Endothelial cell of umbilical vein (primary cell): ENCODE results near the gene PGP. TPM values are rescaled to one million over a fixed set of nuclear protein-coding genes. Genes with fewer than 3 reads are reported as not detected.

Source experiments
- BruUV-seq: library from RNA; stranded (reverse); fragments of 400-500 nt; replicated peaks from 2 replicates; lab custom pipeline; 2021; lab: Mats Ljungman, UMichigan
- CTCF ChIA-PET: fragments of 300-600, 350-600 bp; sonication (Branson Sonifier 250); formaldehyde crosslinking; loops from one replicate; lab custom pipeline; 2021; ENCODE audit warnings: antibody characterized with exemption, inconsistent platforms; lab: Charles Lee
- POLR2A ChIA-PET: fragments of 300-600, 350-600 bp; sonication (Branson Sonifier 250); formaldehyde crosslinking; loops from one replicate; lab custom pipeline; 2021; ENCODE audit warnings: antibody characterized with exemption, inconsistent platforms; lab: Charles Lee
- DNase-seq: peaks from one replicate; pipeline ENCODE4 v3.0.0-alpha.2; 2011; ENCODE audit warnings: low read depth, low spot score
- FAIRE-seq: peaks from 2 replicates; lab custom pipeline; 2011; peaks lifted over from hg19 to GRCh38; lab: Jason Lieb, UNC
- H2AFZ ChIP-seq: 2 replicates; pipeline ENCODE4 v1.6.0; 2012; ENCODE audit warnings: low read depth, low read length, control low read depth, inconsistent platforms
- H3K27ac ChIP-seq: 2 replicates; pipeline ENCODE4 v1.5.1; 2011; ENCODE audit warnings: low read depth, mild to moderate bottlenecking, control low read depth, low read length, moderate library complexity; ENCODE audit not compliant: insufficient read depth
- H3K27me3 ChIP-seq, 2 experiments: 2 replicates each; pipeline versions ENCODE4 v1.6.0 to v1.6.1; 2011; ENCODE audit warnings: low read length in 2 of 2, mixed read lengths in 1 of 2; ENCODE audit not compliant: control insufficient read depth in 2 of 2, insufficient read depth in 2 of 2
- H3K36me3 ChIP-seq, 2 experiments: 2 replicates in 1 of 2; 3 replicates in 1 of 2; pipeline ENCODE4 v1.5.1; 2011; ENCODE audit warnings: low read length in 2 of 2, mild to moderate bottlenecking in 1 of 2, moderate library complexity in 1 of 2; ENCODE audit not compliant: control insufficient read depth in 2 of 2, insufficient read depth in 2 of 2; ENCODE audit errors: extremely low read depth in 1 of 2
- H3K4me1 ChIP-seq: 3 replicates; pipeline ENCODE4 v1.5.1; 2011; ENCODE audit warnings: mild to moderate bottlenecking, low read length; ENCODE audit not compliant: control insufficient read depth, insufficient read depth; ENCODE audit errors: extremely low read depth
- H3K4me2 ChIP-seq: 2 replicates; pipeline ENCODE4 v1.6.1; 2011; ENCODE audit warnings: low read length, control low read depth, mixed read lengths; ENCODE audit not compliant: insufficient read depth
- H3K4me3 ChIP-seq, 3 experiments: fragments of 200-600 bp in 1 of 3; sonication (generic), shearing (Covaris generic) in 1 of 3; replicated peaks in 1 of 3; 2 replicates each; pipeline ENCODE4 v1.5.1; 2011 to 2016; ENCODE audit warnings: control low read depth in 3 of 3, low read length in 3 of 3, mild to moderate bottlenecking in 2 of 3, inconsistent platforms in 1 of 3, low read depth in 1 of 3, moderate library complexity in 1 of 3; ENCODE audit not compliant: insufficient read depth in 1 of 3
- H3K79me2 ChIP-seq: 2 replicates; pipeline ENCODE4 v1.6.0; 2012; ENCODE audit warnings: low read length, inconsistent platforms; ENCODE audit not compliant: control insufficient read depth, insufficient read depth
- H3K9ac ChIP-seq: replicated peaks from 2 replicates; pipeline ENCODE3; 2011; ENCODE audit warnings: low read length, control low read depth; ENCODE audit not compliant: insufficient read depth; ENCODE audit errors: extremely low read depth
- H3K9me1 ChIP-seq: replicated peaks from 3 replicates; pipeline ENCODE4 v1.6.0; 2011; ENCODE audit warnings: mild to moderate bottlenecking, low read length; ENCODE audit not compliant: control insufficient read depth, insufficient read depth; ENCODE audit errors: extremely low read depth
- H3K9me3 ChIP-seq: replicated peaks from 2 replicates; pipeline ENCODE4 v1.5.1; 2012; ENCODE audit warnings: low read length, inconsistent platforms; ENCODE audit not compliant: control insufficient read depth, insufficient read depth
- H4K20me1 ChIP-seq: replicated peaks from 2 replicates; pipeline ENCODE3; 2011; ENCODE audit warnings: mild to moderate bottlenecking, low read length; ENCODE audit not compliant: control insufficient read depth, insufficient read depth; ENCODE audit errors: extremely low read depth
- CTCF ChIP-seq, 2 donors: IDR thresholded peaks; 1 replicate in 1 of 2; 2 replicates in 1 of 2; pipeline ENCODE4 v1.5.1; 2011; ENCODE audit warnings: low read length in 2 of 2, mild to moderate bottlenecking in 2 of 2, moderate library complexity in 2 of 2, control low read depth in 1 of 2, inconsistent platforms in 1 of 2, low read depth in 1 of 2; ENCODE audit not compliant: insufficient read depth in 1 of 2; ENCODE audit errors: extremely low read depth in 1 of 2
- EZH2 ChIP-seq: IDR thresholded peaks from 2 replicates; pipeline ENCODE4 v1.6.1; 2012; ENCODE audit warnings: borderline replicate concordance, low read depth, mild to moderate bottlenecking, moderate library complexity, low read length, inconsistent platforms; ENCODE audit not compliant: severe bottlenecking
- FOS ChIP-seq: IDR thresholded peaks from 2 replicates; pipeline ENCODE4 v1.6.1; 2011; ENCODE audit warnings: mild to moderate bottlenecking, low read length, moderate library complexity, borderline replicate concordance; ENCODE audit not compliant: insufficient read depth
- GATA2 ChIP-seq: IDR thresholded peaks from 2 replicates; pipeline ENCODE4 v1.7.0; 2011; ENCODE audit warnings: low read depth, mild to moderate bottlenecking, moderate library complexity, mixed read lengths, low read length; ENCODE audit not compliant: insufficient read length, insufficient read depth
- JUN ChIP-seq: IDR thresholded peaks from 2 replicates; pipeline ENCODE4 v1.6.1; 2011; ENCODE audit warnings: borderline replicate concordance, low read depth; ENCODE audit not compliant: insufficient read length, insufficient read depth
- MAX ChIP-seq: IDR thresholded peaks from 2 replicates; pipeline ENCODE4 v1.6.1; 2011; ENCODE audit not compliant: insufficient read depth, insufficient read length
- MYC ChIP-seq: IDR thresholded peaks from one replicate; pipeline ENCODE4 v1.6.1; 2011; ENCODE audit warnings: mild to moderate bottlenecking, low read depth, low read length
- POLR2A ChIP-seq: IDR thresholded peaks from 2 replicates; pipeline ENCODE4 v1.6.1; 2012; ENCODE audit warnings: low read depth, mild to moderate bottlenecking, control low read depth, low read length
- POLR2AphosphoS5 ChIP-seq: IDR thresholded peaks from 2 replicates; pipeline ENCODE4 v1.6.1; 2012; ENCODE audit warnings: low read depth, mild to moderate bottlenecking, control low read depth, low read length, moderate library complexity; ENCODE audit not compliant: insufficient read depth
- dilution Hi-C: fragments of 300-500 bp; cut with MboI; formaldehyde crosslinking; loops from one replicate; pipeline ENCODE4 v1.15.0; 2019; ENCODE audit warnings: low sequenced_read_pairs; ENCODE audit not compliant: extremely low pct_ligation_motif_present
- intact Hi-C: fragments of 100-400 bp; cut with micrococcal nuclease; formaldehyde crosslinking; loops from one replicate; pipeline ENCODE4 v1.10.0; 2022
- polyA plus RNA-seq, 4 experiments: library from polyadenylated mRNA; depleted of rRNA in 3 of 4; stranded (reverse) in 3 of 4; unstranded in 1 of 4; fragments of >200 nt; gene quantifications; 2 replicates each; pipeline versions ENCODE4 v1.2.1 to v1.2.3, GENCODE V29; 2011 to 2012; ENCODE audit warnings: missing spikeins in 1 of 4
- total RNA-seq: library from RNA; stranded (reverse); gene quantifications from 2 replicates; pipeline ENCODE4 v1.2.3, GENCODE V29; 2021

PGP gene
- total and polyA plus RNA-seq, 2 donors (not counting 3 experiments of a cell fraction or from before 2014, with no cell fraction given): 28.5 to 29.6 TPM

GRCh38 chr16:2210386-2211365 is 4.0 kb downstream of the PGP start, which contains the start of gene BRICD5:
BRICD5 (minus strand) TSS chr16:2210863; CDS start chr16:2210833, 30 bp downstream.
- no TSS peak for BruUV-seq
- ChIA-PET POLR2A (interaction anchor here (2.1 kb wide), 1 partner anchor 55 kb away, joined by 9 read pairs; the partner anchor contains the start of gene TRAF7), CTCF (no interaction called here)
- H3K9ac ChIP-seq: no peak within 1 kb of the TSS
- H2AFZ ChIP-seq: no peak within 1 kb of the TSS
- H3K4me2 ChIP-seq: no peak within 1 kb of the TSS
- peaks cover 32% of the 10 kb centered on the region for H3K79me2 ChIP-seq
- TF ChIP-seq POLR2A: no peak
- TF ChIP-seq MYC: no peak
- TF ChIP-seq EZH2: no peak
- TF ChIP-seq POLR2AphosphoS5: no peak
- TF ChIP-seq GATA2: no peak
- no peak for TF ChIP-seq FOS
- no peak for TF ChIP-seq MAX
- TF ChIP-seq JUN: no peak
- TF ChIP-seq CTCF (IDR thresholded peaks at IDR 0.05; ENCODE audit: extremely low read depth in 1 of 2, insufficient read depth in 1 of 2, low read depth in 1 of 2, low read length in 2 of 2): no peak
- peaks cover 0 to 22% of the 10 kb centered on the region in 2 experiments for H3K36me3 ChIP-seq
- no peaks in the 10 kb centered on the region for H3K27me3 ChIP-seq
- peaks cover 21% of the 10 kb centered on the region for H3K4me1 ChIP-seq
- H3K27ac ChIP-seq: no peak within 1 kb of the TSS
- intact Hi-C loops: no loop called here
- dilution Hi-C loops: no loop called here
- H3K4me3 ChIP-seq: no peak within 1 kb of the TSS
- DNase-seq (no peak), FAIRE-seq (no peak)
- no peaks in the 10 kb centered on the region for H4K20me1 ChIP-seq
- H3K9me1 ChIP-seq: no peaks in the 10 kb centered on the region
- H3K9me3 ChIP-seq: no peaks in the 10 kb centered on the region
